ENCODE data around the gene CEP131.

DNA sequence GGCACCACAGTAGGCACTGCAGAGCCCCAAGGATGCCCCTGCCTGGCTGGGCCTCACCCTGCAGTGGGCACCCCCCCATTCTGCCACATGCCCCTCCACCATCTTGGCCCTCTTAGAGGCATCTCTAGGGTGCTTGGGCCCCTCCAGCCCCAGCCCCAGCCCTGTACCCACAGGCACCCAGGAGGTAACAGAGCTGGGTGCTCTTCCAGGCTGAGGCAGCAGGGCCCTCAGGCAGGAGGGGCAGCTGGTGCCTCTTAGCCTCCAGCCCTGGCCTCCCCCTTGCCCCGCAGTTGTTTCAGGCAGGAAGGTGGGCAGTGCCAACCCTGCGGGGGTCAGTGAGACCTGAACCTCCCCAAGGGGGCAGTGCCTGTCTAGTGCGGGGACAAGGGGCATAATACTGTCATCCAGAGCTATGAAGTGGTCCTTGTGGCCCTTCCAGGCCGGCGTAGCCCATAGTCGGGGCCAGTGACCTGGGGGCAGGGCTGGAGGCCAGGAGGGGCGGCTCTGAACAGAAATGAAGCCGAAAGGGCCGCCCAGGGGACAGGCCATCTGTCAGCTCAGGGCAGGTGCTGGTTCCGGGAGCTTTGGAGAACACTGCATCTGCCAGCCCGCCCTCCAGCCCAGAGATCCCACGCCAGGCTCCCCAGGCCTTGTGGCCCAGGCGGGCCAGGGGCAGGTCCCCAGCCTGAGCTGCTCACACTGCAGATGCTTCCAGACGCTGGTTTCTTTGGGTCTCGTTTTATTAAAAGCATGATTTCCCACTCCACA, 51.9 kb downstream of the CEP131 start:
- TF ChIP-seq, protein P1, sequence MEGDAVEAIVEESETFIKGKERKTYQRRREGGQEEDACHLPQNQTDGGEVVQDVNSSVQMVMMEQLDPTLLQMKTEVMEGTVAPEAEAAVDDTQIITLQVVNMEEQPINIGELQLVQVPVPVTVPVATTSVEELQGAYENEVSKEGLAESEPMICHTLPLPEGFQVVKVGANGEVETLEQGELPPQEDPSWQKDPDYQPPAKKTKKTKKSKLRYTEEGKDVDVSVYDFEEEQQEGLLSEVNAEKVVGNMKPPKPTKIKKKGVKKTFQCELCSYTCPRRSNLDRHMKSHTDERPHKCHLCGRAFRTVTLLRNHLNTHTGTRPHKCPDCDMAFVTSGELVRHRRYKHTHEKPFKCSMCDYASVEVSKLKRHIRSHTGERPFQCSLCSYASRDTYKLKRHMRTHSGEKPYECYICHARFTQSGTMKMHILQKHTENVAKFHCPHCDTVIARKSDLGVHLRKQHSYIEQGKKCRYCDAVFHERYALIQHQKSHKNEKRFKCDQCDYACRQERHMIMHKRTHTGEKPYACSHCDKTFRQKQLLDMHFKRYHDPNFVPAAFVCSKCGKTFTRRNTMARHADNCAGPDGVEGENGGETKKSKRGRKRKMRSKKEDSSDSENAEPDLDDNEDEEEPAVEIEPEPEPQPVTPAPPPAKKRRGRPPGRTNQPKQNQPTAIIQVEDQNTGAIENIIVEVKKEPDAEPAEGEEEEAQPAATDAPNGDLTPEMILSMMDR (IDR thresholded peaks at IDR 0.05 in 4 of 5, conservative IDR thresholded peaks at IDR 0.05 in 1 of 5), result no peak
- no peak for TF ChIP-seq POLR2A (IDR thresholded peaks at IDR 0.05)
